Epithelial cell of proximal tubule (primary cell): ENCODE measurements around the gene GLCCI1. TPM values are rescaled to one million over a fixed set of nuclear protein-coding genes. Genes with fewer than 3 reads are reported as not detected.

Experiments
- DNase-seq: peaks from one replicate; pipeline ENCODE4 v3.0.0-alpha.2; 2011; ENCODE audit warnings: low read depth
- H3K4me3 ChIP-seq: 2 replicates; pipeline ENCODE4 v1.5.1; 2011; ENCODE audit warnings: low read depth, mild to moderate bottlenecking, low read length
- CTCF ChIP-seq: conservative IDR thresholded peaks from 2 replicates; pipeline ENCODE4 v1.5.1; 2012; ENCODE audit warnings: low read depth, mild to moderate bottlenecking, low read length
- total RNA-seq: library from RNA; depleted of rRNA; stranded (reverse); fragments of >200 nt; gene quantifications from 2 replicates; pipeline ENCODE4 v1.2.3, GENCODE V29; 2015

Gene GLCCI1
- total RNA-seq, 1 donor from 2014 or later, result 1.9 TPM

GRCh38 chr7:7923818-7924217, 44.8 kb upstream of the GLCCI1 start:
- no peak for TF ChIP-seq CTCF
- no peak for DNase-seq
- no peak overlapping the region for H3K4me3 ChIP-seq

GRCh38 chr7:7924303-7924702, 44.3 kb upstream of the GLCCI1 start:
- H3K4me3 ChIP-seq, result no peak overlapping the region
- no peak for DNase-seq
- TF ChIP-seq CTCF, result no peak

GRCh38 chr7:7931626-7932025, 37.0 kb upstream of the GLCCI1 start:
- no peak overlapping the region for H3K4me3 ChIP-seq
- DNase-seq, result no peak
- no peak for TF ChIP-seq CTCF

- DNase-seq, result no peak
- no peak for TF ChIP-seq CTCF
- H3K4me3 ChIP-seq, result no peak overlapping the region
These were observed 36.0 kb upstream of the GLCCI1 start for GRCh38 chr7:7932553-7932952.

GRCh38 chr7:7933915-7934526, 34.6 kb upstream of the GLCCI1 start:
- H3K4me3 ChIP-seq, result no peak overlapping the region
- TF ChIP-seq CTCF, result no peak
- no peak for DNase-seq

GRCh38 chr7:7934945-7935344, 33.7 kb upstream of the GLCCI1 start:
- TF ChIP-seq CTCF, result no peak
- H3K4me3 ChIP-seq, result no peak overlapping the region
- DNase-seq, result no peak

GRCh38 chr7:7938471-7938870, 30.1 kb upstream of the GLCCI1 start:
- H3K4me3 ChIP-seq, result no peak overlapping the region
- TF ChIP-seq CTCF, result no peak
- DNase-seq, result no peak
